Mucosa of descending colon (tissue), 3 donors: ENCODE measurements around the gene CRNKL1. TPM values are rescaled to one million over a fixed set of nuclear protein-coding genes. Genes with fewer than 3 reads are reported as not detected.
"Not testable (repeated sequence)": the region's sequence is repeated elsewhere in the genome, so short reads cannot be mapped to it uniquely, and the experiment has no call there.

Source experiments
- ATAC-seq: fragments of 200-7000 bp; cut with Tn5 transposase; one replicate; pipeline ENCODE4 v1.9.1; 2020; ENCODE audit warnings: mild to moderate bottlenecking, moderate library complexity
- DNase-seq, 3 donors: peaks; one replicate each; pipeline ENCODE4 v3.0.0-alpha.2; 2020
- H3K36me3 ChIP-seq: fragments of 200-600 bp; one replicate; pipeline ENCODE4 v1.8.0; 2021; ENCODE audit warnings: low read depth, mild to moderate bottlenecking
- H3K4me1 ChIP-seq: fragments of 200-600 bp; one replicate; pipeline ENCODE4 v1.8.0; 2021; ENCODE audit warnings: low read depth, mild to moderate bottlenecking
- H3K4me3 ChIP-seq: fragments of 200-600 bp; one replicate; pipeline ENCODE4 v1.8.0; 2021; ENCODE audit warnings: mild to moderate bottlenecking
- H3K9me3 ChIP-seq: fragments of 200-600 bp; one replicate; pipeline ENCODE4 v1.8.0; 2021; ENCODE audit warnings: mild to moderate bottlenecking
- intact Hi-C, 2 donors: fragments of 100-400 bp; cut with DNase I in 1 of 2; cut with micrococcal nuclease in 1 of 2; formaldehyde crosslinking; loops; one replicate each; pipeline versions ENCODE4 v1.11.0 to v1.11.1; 2022; cut with DNase I, micrococcal nuclease
- total RNA-seq, 3 donors: library from RNA; stranded (reverse); fragmentation: NEBNext Ultra II Directional in 2 of 3; extraction: Animal tissue kit (Norgen Biotek cat#: 25700) in 2 of 3; gene quantifications; one replicate each; pipeline versions ENCODE4 v1.2.1 to v1.2.4, GENCODE V29; 2021 to 2023
- TF ChIP-seq, protein P1 (sequence below): fragments of 200-600 bp; IDR thresholded peaks from one replicate; pipeline ENCODE4 v1.8.0; 2022; ENCODE audit warnings: antibody characterized with exemption, mild to moderate bottlenecking
- donor health status: DM: no; HTN: no; CAD: no; lungs with moderate emphysema.
- donor health status: DM: no; HTN: no; CAD: no.
- donor health status: DM: no; HTN: yes; CAD: no.

The CRNKL1 gene
- total RNA-seq, 3 donors from 2014 or later = 18.2 to 25.1 (median 21.7) TPM

DNA sequence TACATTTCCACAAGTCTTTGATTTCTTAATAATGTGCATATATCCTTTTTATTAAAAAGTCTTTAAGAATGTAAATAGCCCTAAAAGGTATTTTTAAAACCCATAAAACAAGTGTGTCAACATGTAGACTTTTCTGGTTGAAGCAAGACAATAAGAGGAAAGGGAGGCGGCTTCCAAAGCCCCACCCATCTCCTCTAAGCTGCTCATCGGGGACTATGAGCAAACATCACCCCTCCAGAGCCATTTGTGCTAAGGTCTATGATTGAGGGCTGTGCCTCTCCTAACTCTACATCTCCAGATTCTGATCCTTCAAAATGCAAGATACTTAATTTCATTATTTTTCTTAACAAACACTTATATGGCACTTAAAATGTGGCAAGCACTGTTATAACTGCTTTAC lies 37.6 kb downstream of the CRNKL1 start:
- Histone ChIP-seq H3K9me3 (no peaks in the 10 kb centered on the region), H3K4me1 (peaks cover 20% of the 10 kb centered on the region), H3K4me3 (no peak overlapping the region), H3K36me3 (no peaks in the 10 kb centered on the region)
- intact Hi-C loops = no loop called here
- DNase-seq (no peak), ATAC-seq (no peak)
- TF ChIP-seq, protein P1, sequence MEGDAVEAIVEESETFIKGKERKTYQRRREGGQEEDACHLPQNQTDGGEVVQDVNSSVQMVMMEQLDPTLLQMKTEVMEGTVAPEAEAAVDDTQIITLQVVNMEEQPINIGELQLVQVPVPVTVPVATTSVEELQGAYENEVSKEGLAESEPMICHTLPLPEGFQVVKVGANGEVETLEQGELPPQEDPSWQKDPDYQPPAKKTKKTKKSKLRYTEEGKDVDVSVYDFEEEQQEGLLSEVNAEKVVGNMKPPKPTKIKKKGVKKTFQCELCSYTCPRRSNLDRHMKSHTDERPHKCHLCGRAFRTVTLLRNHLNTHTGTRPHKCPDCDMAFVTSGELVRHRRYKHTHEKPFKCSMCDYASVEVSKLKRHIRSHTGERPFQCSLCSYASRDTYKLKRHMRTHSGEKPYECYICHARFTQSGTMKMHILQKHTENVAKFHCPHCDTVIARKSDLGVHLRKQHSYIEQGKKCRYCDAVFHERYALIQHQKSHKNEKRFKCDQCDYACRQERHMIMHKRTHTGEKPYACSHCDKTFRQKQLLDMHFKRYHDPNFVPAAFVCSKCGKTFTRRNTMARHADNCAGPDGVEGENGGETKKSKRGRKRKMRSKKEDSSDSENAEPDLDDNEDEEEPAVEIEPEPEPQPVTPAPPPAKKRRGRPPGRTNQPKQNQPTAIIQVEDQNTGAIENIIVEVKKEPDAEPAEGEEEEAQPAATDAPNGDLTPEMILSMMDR = no peak

DNA sequence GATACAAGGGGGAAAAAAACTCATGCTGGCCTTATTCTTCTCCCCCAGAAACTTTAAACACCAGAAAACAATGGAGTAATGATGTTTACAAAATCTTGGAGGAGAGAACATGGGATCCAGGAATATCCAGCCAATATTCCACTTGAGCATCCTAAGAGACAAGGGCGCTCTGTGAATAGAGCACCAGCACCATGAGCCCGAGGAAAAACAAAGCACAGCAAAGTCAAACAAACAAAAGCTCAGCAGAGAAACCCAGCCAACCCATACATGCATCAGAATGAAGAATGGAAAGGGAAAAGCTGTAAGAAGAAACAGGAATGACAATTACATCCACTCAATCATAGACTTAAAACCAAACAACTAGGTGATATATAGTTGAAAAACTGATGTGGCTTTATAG lies 39.7 kb downstream of the CRNKL1 start:
- intact Hi-C loops = no loop called here
- no peak for DNase-seq
- TF ChIP-seq, protein P1 = no peak
- no peak overlapping the region for H3K4me3 ChIP-seq
- no peaks in the 10 kb centered on the region for H3K9me3 ChIP-seq
- peaks cover 3% of the 10 kb centered on the region for H3K4me1 ChIP-seq
- H3K36me3 ChIP-seq = no peaks in the 10 kb centered on the region
- ATAC-seq = no peak

DNA sequence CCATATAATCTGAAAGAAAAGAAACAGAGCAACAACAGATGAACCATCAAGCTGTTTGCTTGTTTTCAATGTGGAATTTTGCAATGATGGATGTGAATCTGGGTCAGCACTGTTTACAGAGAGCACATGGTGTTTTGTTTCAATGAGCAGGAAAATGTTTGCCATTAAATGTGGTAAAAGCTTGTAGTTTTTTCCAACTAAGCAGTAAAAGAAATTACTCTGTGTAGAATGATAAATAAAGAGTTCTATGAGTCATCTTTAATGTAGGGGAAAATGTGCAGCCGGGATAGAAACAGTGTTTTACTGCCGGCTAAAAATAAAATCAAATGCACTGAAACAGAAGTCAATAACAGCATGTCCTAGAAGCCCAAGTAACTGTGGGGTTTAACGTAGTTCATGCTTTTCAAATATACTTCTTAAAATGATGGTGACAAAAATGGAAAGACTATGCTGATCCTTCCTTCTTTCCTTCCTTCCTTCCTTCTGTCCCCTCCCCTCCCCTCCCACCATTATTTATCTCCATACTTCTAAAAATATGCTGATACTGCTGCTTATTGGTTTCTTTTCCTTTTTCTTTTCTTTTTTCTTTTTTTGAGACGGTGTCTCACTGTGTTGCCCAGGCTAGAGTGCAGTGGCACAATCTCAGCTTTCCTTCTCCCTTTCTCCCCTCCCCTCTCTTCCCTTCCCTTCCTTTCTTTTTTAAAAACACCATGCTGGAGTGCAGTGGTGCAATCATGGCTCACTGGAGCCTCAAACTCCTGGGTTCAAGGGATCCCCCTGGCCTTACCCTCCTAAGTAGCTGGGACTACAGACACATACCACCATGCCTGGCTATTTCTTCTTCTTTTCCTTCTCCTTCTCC lies 41.4 kb downstream of the CRNKL1 start:
- no peak overlapping the region for H3K4me3 ChIP-seq
- no peak for DNase-seq

DNA sequence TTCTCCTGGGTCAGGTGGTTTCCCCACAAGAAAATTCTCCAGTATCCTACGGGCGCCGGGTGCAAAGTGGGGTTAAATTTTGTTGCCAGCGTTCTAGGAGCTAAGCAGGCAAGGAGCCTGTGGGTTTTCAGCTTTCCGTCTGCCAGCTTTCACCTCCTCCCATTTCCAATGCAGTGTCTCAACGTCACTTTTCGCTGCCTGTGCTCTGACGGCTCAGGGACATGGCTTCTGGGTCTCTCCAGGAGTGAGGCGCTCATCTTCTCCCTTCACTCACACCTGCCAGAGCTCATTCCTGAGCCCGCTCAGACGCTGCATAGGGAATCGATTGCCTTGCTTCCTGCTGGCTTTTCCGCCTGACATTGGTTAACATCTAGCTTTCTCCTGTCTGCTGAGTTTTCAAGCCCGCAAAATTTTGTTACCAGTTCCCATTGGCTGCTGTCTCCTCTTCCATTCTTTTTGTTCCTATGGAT lies 42.4 kb downstream of the CRNKL1 start:
- H3K4me3 ChIP-seq = no peak overlapping the region
- TF ChIP-seq, protein P1 = no peak
- H3K36me3 ChIP-seq = no peaks in the 10 kb centered on the region
- ATAC-seq (no peak), DNase-seq (no peak)
- peaks cover 3% of the 10 kb centered on the region for H3K4me1 ChIP-seq
- no peaks in the 10 kb centered on the region for H3K9me3 ChIP-seq
- intact Hi-C loops = no loop called here

More for the DNA sequence above, 41.4 kb downstream of the CRNKL1 start:
- Histone ChIP-seq H3K9me3 (no peaks in the 10 kb centered on the region), H3K36me3 (no peaks in the 10 kb centered on the region), H3K4me1 (peaks cover 3% of the 10 kb centered on the region)
- intact Hi-C loops = no loop called here
- TF ChIP-seq, protein P1 = no peak
- peak; percentile 76 for ATAC-seq

DNA sequence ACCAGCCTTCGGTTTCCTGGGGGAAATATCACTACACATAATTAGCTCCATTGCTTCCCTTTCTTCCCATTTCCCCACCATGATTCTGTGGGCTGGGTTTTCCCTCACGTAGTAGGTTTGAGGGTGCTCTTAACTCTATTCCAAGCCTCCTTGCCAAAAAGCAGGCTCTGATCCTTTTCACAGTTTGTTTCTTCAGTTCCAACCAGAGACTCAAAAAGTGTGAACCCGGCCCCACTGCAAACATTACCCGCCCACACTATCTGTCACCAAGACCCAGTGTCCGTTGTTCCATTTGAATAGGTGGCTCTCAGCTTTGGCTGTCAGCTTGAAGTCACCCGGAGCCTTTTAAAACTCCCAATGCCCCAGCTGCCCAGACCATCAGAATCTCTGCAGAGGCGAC lies 46.9 kb downstream of the CRNKL1 start:
- ATAC-seq = no peak
- intact Hi-C loops = no loop called here

DNA sequence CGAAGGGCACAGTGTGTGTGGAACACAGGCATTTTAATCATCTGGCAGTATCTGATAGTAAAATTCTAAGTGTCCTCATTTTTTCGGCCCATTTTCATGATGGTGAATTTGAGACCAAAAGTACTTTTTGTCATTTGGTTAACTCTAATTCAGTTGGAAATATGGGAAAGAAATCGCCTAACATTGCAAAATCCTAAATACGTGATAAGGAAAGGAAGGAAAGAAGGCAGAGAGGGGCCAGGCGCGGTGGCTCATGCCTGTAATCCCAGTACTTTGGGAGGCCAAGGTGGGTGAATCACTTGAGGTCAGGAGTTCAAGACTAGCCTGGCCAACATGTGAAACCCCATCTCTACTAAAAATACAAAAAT lies 48.3 kb downstream of the CRNKL1 start:
- H3K9me3 ChIP-seq, H3K36me3 ChIP-seq, DNase-seq, H3K4me1 ChIP-seq, ATAC-seq, intact Hi-C loops, H3K4me3 ChIP-seq: not testable (repeated sequence)

More for the DNA sequence above, 46.9 kb downstream of the CRNKL1 start:
- TF ChIP-seq, protein P1 = no peak
- Histone ChIP-seq H3K36me3 (no peaks in the 10 kb centered on the region), H3K4me3 (no peak overlapping the region), H3K9me3 (no peaks in the 10 kb centered on the region), H3K4me1 (peaks cover 5% of the 10 kb centered on the region)
- DNase-seq = no peak
